HCT116 (cell line): ENCODE results near the gene DLD. TPM values are rescaled to one million over a fixed set of nuclear protein-coding genes. Genes with fewer than 3 reads are reported as not detected.

ENCODE experiments used
- ATAC-seq: fragments of 200-7000 bp; cut with Tn5 transposase; 2 replicates; pipeline ENCODE4 v1.9.1; 2020; ENCODE audit warnings: mild to moderate bottlenecking, moderate library complexity
- BruUV-seq: library from RNA; stranded (reverse); fragments of 400-500 nt; replicated peaks from 2 replicates; lab custom pipeline; 2021; lab: Mats Ljungman, UMichigan
- CTCF ChIA-PET: fragments of 300-600 bp; sonication (Branson Sonifier 250); formaldehyde crosslinking; loops from one replicate; lab custom pipeline; 2021; ENCODE audit warnings: antibody characterized with exemption; lab: Charles Lee
- POLR2A ChIA-PET: fragments of 300-600, 350-600 bp; sonication (Branson Sonifier 250); formaldehyde crosslinking; loops from one replicate; lab custom pipeline; 2021; ENCODE audit warnings: antibody characterized with exemption; lab: Charles Lee
- RAD21 ChIA-PET, 2 experiments: fragments of 300-600 bp; sonication (Branson Sonifier 250); formaldehyde crosslinking; loops; one replicate each; lab custom pipeline; 2023; ENCODE audit warnings: low total read pairs in 2 of 2; ENCODE audit not compliant: uncharacterized antibody in 2 of 2, unreplicated experiment in 2 of 2, low non-redundant PET in 1 of 2; lab: Charles Lee
- DNase-seq: peaks from one replicate; pipeline ENCODE4 v3.0.0-alpha.2; 2010; ENCODE audit warnings: low read depth, low spot score
- H2AFZ ChIP-seq: fragments of 200-600 bp; shearing (Covaris generic), sonication (generic); 2 replicates; pipeline ENCODE4 v1.6.1; 2017; ENCODE audit warnings: low read depth, mixed run types, mixed read lengths, antibody characterized with exemption, low read length; ENCODE audit not compliant: poor library complexity, severe bottlenecking
- H3K27ac ChIP-seq: 2 replicates; pipeline ENCODE4 v1.5.1; 2012; ENCODE audit warnings: low read depth, low read length
- H3K27me3 ChIP-seq: fragments of 200-600 bp; sonication (generic); 2 replicates; pipeline ENCODE4 v1.6.1; 2016; ENCODE audit warnings: mixed run types, low read length, mixed read lengths; ENCODE audit not compliant: insufficient read depth
- H3K36me3 ChIP-seq, 2 experiments: fragments of 200-500 bp in 1 of 2; fragments of 200-600 bp in 1 of 2; sonication (Bioruptor generic) in 1 of 2; sonication (generic) in 1 of 2; 2 replicates each; pipeline versions ENCODE4 v1.5.1 to v1.6.1; 2014 to 2016; ENCODE audit warnings: low read length in 2 of 2, inconsistent platforms in 1 of 2, mixed read lengths in 1 of 2, mixed run types in 1 of 2; ENCODE audit not compliant: insufficient read depth in 2 of 2, control insufficient read depth in 1 of 2
- H3K4me1 ChIP-seq, 2 experiments: fragments of 200-600 bp in 1 of 2; sonication (generic) in 1 of 2; 2 replicates each; pipeline versions ENCODE4 v1.5.1 to v1.6.1; 2012 to 2017; ENCODE audit warnings: low read length in 2 of 2, inconsistent platforms in 1 of 2, mild to moderate bottlenecking in 1 of 2, mixed read lengths in 1 of 2, mixed run types in 1 of 2, moderate library complexity in 1 of 2; ENCODE audit not compliant: insufficient read depth in 2 of 2, control insufficient read depth in 1 of 2
- H3K4me2 ChIP-seq: fragments of 200-600 bp; sonication (generic); 2 replicates; pipeline ENCODE4 v1.6.1; 2017; ENCODE audit warnings: mixed run types, low read length, mixed read lengths
- H3K4me3 ChIP-seq, 2 experiments: fragments of 200-600 bp in 1 of 2; sonication (generic) in 1 of 2; replicated peaks in 1 of 2; 2 replicates each; pipeline ENCODE4 v1.5.1; 2011 to 2016; ENCODE audit warnings: low read length in 2 of 2, control low read depth in 1 of 2, low read depth in 1 of 2, mild to moderate bottlenecking in 1 of 2, mixed read lengths in 1 of 2, mixed run types in 1 of 2
- H3K79me2 ChIP-seq: fragments of 200-600 bp; sonication (generic); 2 replicates; pipeline ENCODE4 v1.6.1; 2017; ENCODE audit warnings: mild to moderate bottlenecking, mixed run types, low read length, moderate library complexity, mixed read lengths; ENCODE audit not compliant: insufficient read depth
- H3K9ac ChIP-seq: fragments of 200-600 bp; sonication (generic); 2 replicates; pipeline ENCODE4 v1.6.1; 2016; ENCODE audit warnings: low read length, mixed read lengths
- H3K9me2 ChIP-seq: fragments of 200-600 bp; sonication (generic), shearing (Covaris generic); 2 replicates; pipeline ENCODE4 v1.6.1; 2017; ENCODE audit warnings: mixed run types, mild to moderate bottlenecking, moderate library complexity; ENCODE audit not compliant: insufficient read depth
- H3K9me3 ChIP-seq, 2 experiments: fragments of 200-500 bp in 1 of 2; fragments of 200-600 bp in 1 of 2; sonication (Bioruptor generic) in 1 of 2; sonication (generic) in 1 of 2; 2 replicates each; pipeline ENCODE4 v1.6.1; 2014 to 2017; ENCODE audit warnings: low read length in 2 of 2, mixed read lengths in 2 of 2, inconsistent platforms in 1 of 2, low read depth in 1 of 2, mild to moderate bottlenecking in 1 of 2, mixed run types in 1 of 2, moderate library complexity in 1 of 2; ENCODE audit not compliant: control insufficient read depth in 1 of 2, insufficient read depth in 1 of 2
- H4K20me1 ChIP-seq: fragments of 200-600 bp; sonication (generic), shearing (Covaris generic); 2 replicates; pipeline ENCODE4 v1.6.1; 2017; ENCODE audit warnings: mixed run types, mild to moderate bottlenecking, moderate library complexity; ENCODE audit not compliant: insufficient read depth
- CBX3 ChIP-seq: IDR thresholded peaks from 2 replicates; pipeline ENCODE4 v1.6.1; 2012; ENCODE audit warnings: low read depth
- EGR1 ChIP-seq: IDR thresholded peaks from 2 replicates; pipeline ENCODE4 v1.6.1; 2012; ENCODE audit warnings: low read depth
- EZH2 ChIP-seq: fragments of 200-600 bp; sonication (generic); IDR thresholded peaks from 2 replicates; pipeline ENCODE4 v1.6.1; 2017; ENCODE audit warnings: antibody characterized with exemption, mixed run types
- FOSL1 ChIP-seq: IDR thresholded peaks from 2 replicates; pipeline ENCODE4 v1.6.1; 2012; ENCODE audit warnings: low read depth
- JUND ChIP-seq: IDR thresholded peaks from 2 replicates; pipeline ENCODE4 v1.6.1; 2012
- RAD21 ChIP-seq: IDR thresholded peaks from 2 replicates; pipeline ENCODE4 v1.6.1; 2012; ENCODE audit warnings: low read depth, mild to moderate bottlenecking
- REST ChIP-seq: IDR thresholded peaks from 2 replicates; pipeline ENCODE4 v1.6.1; 2012; ENCODE audit warnings: low read depth
- YY1 ChIP-seq: IDR thresholded peaks from 2 replicates; pipeline ENCODE4 v1.6.1; 2011; ENCODE audit warnings: low read length, low read depth, moderate library complexity, mild to moderate bottlenecking; ENCODE audit not compliant: insufficient replicate concordance; ENCODE audit errors: extremely low read depth
- intact Hi-C: fragments of 100-400 bp; cut with micrococcal nuclease; formaldehyde crosslinking; loops from 2 replicates; pipeline ENCODE4 v1.10.0; 2022
- total RNA-seq: library from RNA; stranded (reverse); gene quantifications from one replicate; pipeline ENCODE4 v1.2.1, GENCODE V29; 2021; ENCODE audit not compliant: unreplicated experiment
- TF ChIP-seq, protein P1 (sequence below): IDR thresholded peaks from 2 replicates; pipeline ENCODE4 v1.6.1; 2011; ENCODE audit warnings: mild to moderate bottlenecking, low read length, moderate library complexity; ENCODE audit not compliant: insufficient replicate concordance; ENCODE audit errors: extremely low read depth

The DLD gene
- total RNA-seq, 1 experiment from 2014 or later: 104 TPM

- Histone ChIP-seq H3K4me1 (peaks cover 22 to 46% of the 10 kb centered on the region in 2 experiments), H3K9ac (no peak overlapping the region), H3K4me2 (no peak overlapping the region), H4K20me1 (no peaks in the 10 kb centered on the region), H3K9me2 (no peaks in the 10 kb centered on the region), H3K4me3 (no peak overlapping the region), H3K27me3 (no peaks in the 10 kb centered on the region), H3K27ac (no peak overlapping the region), H3K79me2 (no peaks in the 10 kb centered on the region), H3K9me3 (no peaks in the 10 kb centered on the region), H2AFZ (no peak overlapping the region), H3K36me3 (peaks cover 0 to 9% of the 10 kb centered on the region in 2 experiments; a peak in 1 of 4 replicates)
- ChIA-PET RAD21 (no interaction called here), CTCF (no interaction called here), POLR2A (no interaction called here)
- ATAC-seq (no peak), DNase-seq (no peak)
- TF ChIP-seq EGR1 (no peak), REST (no peak)
- BruUV-seq: no TSS peak
- intact Hi-C loops: no loop called here
Measured at GRCh38 chr7:107951172-107951787, 60.3 kb downstream of the DLD start.

- Histone ChIP-seq H3K9me2 (no peaks in the 10 kb centered on the region), H3K36me3 (peaks cover 0 to 13% of the 10 kb centered on the region in 2 experiments; a peak in 1 of 4 replicates)
- ChIA-PET POLR2A (no interaction called here), RAD21 (no interaction called here)
- no peak for TF ChIP-seq JUND
- TF ChIP-seq FOSL1: no peak
- TF ChIP-seq YY1: no peak
- TF ChIP-seq, protein P1, sequence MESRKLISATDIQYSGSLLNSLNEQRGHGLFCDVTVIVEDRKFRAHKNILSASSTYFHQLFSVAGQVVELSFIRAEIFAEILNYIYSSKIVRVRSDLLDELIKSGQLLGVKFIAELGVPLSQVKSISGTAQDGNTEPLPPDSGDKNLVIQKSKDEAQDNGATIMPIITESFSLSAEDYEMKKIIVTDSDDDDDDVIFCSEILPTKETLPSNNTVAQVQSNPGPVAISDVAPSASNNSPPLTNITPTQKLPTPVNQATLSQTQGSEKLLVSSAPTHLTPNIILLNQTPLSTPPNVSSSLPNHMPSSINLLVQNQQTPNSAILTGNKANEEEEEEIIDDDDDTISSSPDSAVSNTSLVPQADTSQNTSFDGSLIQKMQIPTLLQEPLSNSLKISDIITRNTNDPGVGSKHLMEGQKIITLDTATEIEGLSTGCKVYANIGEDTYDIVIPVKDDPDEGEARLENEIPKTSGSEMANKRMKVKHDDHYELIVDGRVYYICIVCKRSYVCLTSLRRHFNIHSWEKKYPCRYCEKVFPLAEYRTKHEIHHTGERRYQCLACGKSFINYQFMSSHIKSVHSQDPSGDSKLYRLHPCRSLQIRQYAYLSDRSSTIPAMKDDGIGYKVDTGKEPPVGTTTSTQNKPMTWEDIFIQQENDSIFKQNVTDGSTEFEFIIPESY: no peak
- no peak for TF ChIP-seq EZH2
- no peak for TF ChIP-seq RAD21
- TF ChIP-seq CBX3: no peak
- TF ChIP-seq, all 23 proteins: peak for 0
- Histone ChIP-seq H3K9me3 (no peaks in the 10 kb centered on the region), H3K79me2 (no peaks in the 10 kb centered on the region), H3K4me2 (no peak overlapping the region), H3K9ac (no peak overlapping the region), H3K27ac (no peak overlapping the region), H3K27me3 (no peaks in the 10 kb centered on the region), H2AFZ (no peak overlapping the region), H3K4me1 (peaks cover 19 to 41% of the 10 kb centered on the region in 2 experiments), H3K4me3 (no peak overlapping the region), H4K20me1 (no peaks in the 10 kb centered on the region)
- no TSS peak for BruUV-seq
- ATAC-seq (no peak), DNase-seq (no peak)
- CTCF ChIA-PET: no interaction called here
- intact Hi-C loops: no loop called here
Measured at GRCh38 chr7:107951896-107952295, 60.9 kb downstream of the DLD start.
